ENCODE measurements around the gene SARDH. TPM values are rescaled to one million over a fixed set of nuclear protein-coding genes. Genes with fewer than 3 reads are reported as not detected.

The SARDH gene
- total RNA-seq, 6 experiments from 2014 or later = 67.3 to 183 (median 101) TPM

- Histone ChIP-seq H3K4me3 (no peak overlapping the region), H3K27ac (no peak overlapping the region), H3K27me3 (no peaks in the 10 kb centered on the region), H3K4me1 (peaks cover 0 to 11% (median 0%) of the 10 kb centered on the region in 4 donors), H3K9me3 (no peaks in the 10 kb centered on the region), H3K36me3 (peaks cover 0 to 63% (median 26%) of the 10 kb centered on the region in 4 donors)
- intact Hi-C loops (cut with DNase I) = no loop called here
- ATAC-seq (peak in 2 of 4 donors; percentile 4 to 41), DNase-seq (peak in 2 of 3 donors; percentile 14 to 48)
- WGBS (ENCODE audit: insufficient coverage, low coverage, low lambda C conversion rate, missing lambda C conversion rate) = 87% methylated on average over 10 of the region's 19 CpGs
- TF ChIP-seq CTCF (IDR thresholded peaks at IDR 0.05) (no peak), POLR2A (IDR thresholded peaks at IDR 0.05) (no peak)
Measured at GRCh38 chr9:133691626-133692363, 46.4 kb downstream of the SARDH start.

- no peaks in the 10 kb centered on the region for H3K27me3 ChIP-seq
- 0% methylated on average over 3 of the region's 4 CpGs for WGBS (ENCODE audit: insufficient coverage, low coverage, low lambda C conversion rate, missing lambda C conversion rate)
- TF ChIP-seq CTCF (IDR thresholded peaks at IDR 0.05) (no peak), POLR2A (IDR thresholded peaks at IDR 0.05) (no peak)
- peaks cover 0 to 11% (median 0%) of the 10 kb centered on the region in 4 donors for H3K4me1 ChIP-seq
- ATAC-seq = peak; percentile 8 to 76 (median 50)
- DNase-seq = peak in 2 of 3 donors; percentile 49 to 67
- intact Hi-C loops (cut with DNase I) = no loop called here
- no peak overlapping the region for H3K27ac ChIP-seq
- no peaks in the 10 kb centered on the region for H3K9me3 ChIP-seq
- H3K4me3 ChIP-seq = no peak overlapping the region
- H3K36me3 ChIP-seq = peaks cover 0 to 61% (median 26%) of the 10 kb centered on the region in 4 donors
Measured at GRCh38 chr9:133691191-133691590, 47.0 kb downstream of the SARDH start.

GRCh38 chr9:133690081-133690561 is 48.0 kb downstream of the SARDH start:
- no peak for ATAC-seq

GRCh38 chr9:133689151-133689763 is 48.9 kb downstream of the SARDH start:
- 87% methylated on average over 3 of the region's 10 CpGs for WGBS (ENCODE audit: insufficient coverage, low coverage, low lambda C conversion rate, missing lambda C conversion rate)
- no peak overlapping the region for H3K27ac ChIP-seq
- H3K9me3 ChIP-seq = no peaks in the 10 kb centered on the region
- intact Hi-C loops (cut with DNase I) = no loop called here
- peaks cover 0 to 11% (median 0%) of the 10 kb centered on the region in 4 donors for H3K4me1 ChIP-seq
- DNase-seq (no peak), ATAC-seq (no peak)
- peaks cover 0 to 55% (median 27%) of the 10 kb centered on the region in 4 donors for H3K36me3 ChIP-seq
- TF ChIP-seq CTCF (IDR thresholded peaks at IDR 0.05) (no peak), POLR2A (IDR thresholded peaks at IDR 0.05) (no peak)
- H3K27me3 ChIP-seq = no peaks in the 10 kb centered on the region
- no peak overlapping the region for H3K4me3 ChIP-seq

More at GRCh38 chr9:133690081-133690561, 48.0 kb downstream of the SARDH start:
- Histone ChIP-seq H3K9me3 (no peaks in the 10 kb centered on the region), H3K4me3 (no peak overlapping the region), H3K36me3 (peaks cover 0 to 55% (median 26%) of the 10 kb centered on the region in 4 donors), H3K27ac (no peak overlapping the region), H3K27me3 (no peaks in the 10 kb centered on the region), H3K4me1 (peaks cover 0 to 11% (median 0%) of the 10 kb centered on the region in 4 donors)
- intact Hi-C loops (cut with DNase I) = no loop called here
- peak in 2 of 3 donors; percentile 11 to 44 for DNase-seq
- TF ChIP-seq POLR2A (IDR thresholded peaks at IDR 0.05) (no peak), CTCF (IDR thresholded peaks at IDR 0.05) (no peak)
- WGBS (ENCODE audit: insufficient coverage, low coverage, low lambda C conversion rate, missing lambda C conversion rate) = no CpG with 5 or more reads among the region's 11 CpGs

All from right lobe of liver (tissue), 6 donors.